ENCODE results near the gene AKR1C8. TPM values are rescaled to one million over a fixed set of nuclear protein-coding genes. Genes with fewer than 3 reads are reported as not detected.

AKR1C8 gene
- total RNA-seq, 2 donors from 2014 or later, result not detected

- DNase-seq (ENCODE audit: low spot score), result no peak
- no peaks in the 10 kb centered on the region for H3K27me3 ChIP-seq (replicated peaks; ENCODE audit: insufficient read depth)
- H3K36me3 ChIP-seq, result no peaks in the 10 kb centered on the region
- no peaks in the 10 kb centered on the region for H3K4me1 ChIP-seq (replicated peaks)
- H3K9me3 ChIP-seq, result no peaks in the 10 kb centered on the region
- no peak overlapping the region for H3K27ac ChIP-seq
- intact Hi-C loops (cut with DNase I), result no loop called here
- H3K4me3 ChIP-seq, result no peak overlapping the region
- TF ChIP-seq POLR2A (IDR thresholded peaks at IDR 0.05) (no peak), POLR2AphosphoS5 (IDR thresholded peaks at IDR 0.05) (no peak), CTCF (IDR thresholded peaks at IDR 0.05) (no peak)
- WGBS, result 50% methylated on average over 1 of the region's 1 CpG
Observed at GRCh38 chr10:5148678-5149032, 36.3 kb downstream of the AKR1C8 start.

- H3K27me3 ChIP-seq (replicated peaks; ENCODE audit: insufficient read depth), result no peaks in the 10 kb centered on the region
- H3K9me3 ChIP-seq, result no peaks in the 10 kb centered on the region
- no peaks in the 10 kb centered on the region for H3K4me1 ChIP-seq (replicated peaks)
- no peaks in the 10 kb centered on the region for H3K36me3 ChIP-seq
- no peak for DNase-seq (ENCODE audit: low spot score)
- intact Hi-C loops (cut with DNase I), result no loop called here
- H3K4me3 ChIP-seq, result no peak overlapping the region
- 59% methylated on average over 3 of the region's 3 CpGs for WGBS
- no peak overlapping the region for H3K27ac ChIP-seq
- TF ChIP-seq POLR2AphosphoS5 (IDR thresholded peaks at IDR 0.05), result no peak
- TF ChIP-seq POLR2A (IDR thresholded peaks at IDR 0.05), result no peak
- no peak for TF ChIP-seq CTCF (IDR thresholded peaks at IDR 0.05)
Observed at GRCh38 chr10:5147981-5148677, 36.8 kb downstream of the AKR1C8 start.

GRCh38 chr10:5147255-5147980 is 37.5 kb downstream of the AKR1C8 start:
- intact Hi-C loops (cut with DNase I), result no loop called here
- no peak overlapping the region for H3K4me3 ChIP-seq
- no peaks in the 10 kb centered on the region for H3K27me3 ChIP-seq (replicated peaks; ENCODE audit: insufficient read depth)
- DNase-seq (ENCODE audit: low spot score), result no peak
- no peaks in the 10 kb centered on the region for H3K9me3 ChIP-seq
- H3K27ac ChIP-seq, result no peak overlapping the region
- no peak for TF ChIP-seq POLR2A (IDR thresholded peaks at IDR 0.05)
- TF ChIP-seq CTCF (IDR thresholded peaks at IDR 0.05), result no peak
- TF ChIP-seq POLR2AphosphoS5 (IDR thresholded peaks at IDR 0.05), result no peak
- H3K4me1 ChIP-seq (replicated peaks), result no peaks in the 10 kb centered on the region
- WGBS, result 62% methylated on average over 5 of the region's 5 CpGs
- H3K36me3 ChIP-seq, result no peaks in the 10 kb centered on the region

GRCh38 chr10:5146920-5147254 is 38.1 kb downstream of the AKR1C8 start:
- H3K4me1 ChIP-seq (replicated peaks), result no peaks in the 10 kb centered on the region
- WGBS, result 84% methylated on average over 5 of the region's 5 CpGs
- no peak for DNase-seq (ENCODE audit: low spot score)
- no peaks in the 10 kb centered on the region for H3K9me3 ChIP-seq
- no peak overlapping the region for H3K27ac ChIP-seq
- H3K4me3 ChIP-seq, result no peak overlapping the region
- no peaks in the 10 kb centered on the region for H3K27me3 ChIP-seq (replicated peaks; ENCODE audit: insufficient read depth)
- TF ChIP-seq POLR2AphosphoS5 (IDR thresholded peaks at IDR 0.05) (no peak), CTCF (IDR thresholded peaks at IDR 0.05) (no peak), POLR2A (IDR thresholded peaks at IDR 0.05) (no peak)
- no peaks in the 10 kb centered on the region for H3K36me3 ChIP-seq
- intact Hi-C loops (cut with DNase I), result no loop called here

GRCh38 chr10:5143137-5143536 is 41.8 kb downstream of the AKR1C8 start:
- Histone ChIP-seq H3K27me3 (replicated peaks; ENCODE audit: insufficient read depth) (no peaks in the 10 kb centered on the region), H3K9me3 (no peaks in the 10 kb centered on the region), H3K4me1 (replicated peaks) (no peaks in the 10 kb centered on the region), H3K27ac (no peak overlapping the region), H3K36me3 (no peaks in the 10 kb centered on the region), H3K4me3 (no peak overlapping the region)
- intact Hi-C loops (cut with DNase I), result no loop called here
- no peak for DNase-seq (ENCODE audit: low spot score)
- TF ChIP-seq CTCF (IDR thresholded peaks at IDR 0.05), result no peak
- no peak for TF ChIP-seq POLR2A (IDR thresholded peaks at IDR 0.05)
- no peak for TF ChIP-seq POLR2AphosphoS5 (IDR thresholded peaks at IDR 0.05)
- 78% methylated on average over 5 of the region's 5 CpGs for WGBS

Measured in prostate gland (tissue), 2 donors.